GM23338 (cell line): Measurements from ENCODE around the gene NFATC1. TPM values are rescaled to one million over a fixed set of nuclear protein-coding genes. Genes with fewer than 3 reads are reported as not detected.

Experiments used
- ATAC-seq: fragments of 200-7000 bp; cut with Tn5 transposase; 3 replicates; pipeline ENCODE4 v1.9.1; 2020
- DNase-seq: peaks from one replicate; pipeline ENCODE4 v3.0.0-alpha.2; 2015; ENCODE audit warnings: low spot score
- H2AFZ ChIP-seq: fragments of 200-600 bp; sonication (generic); 2 replicates; pipeline ENCODE4 v1.8.0; 2016; ENCODE audit warnings: antibody characterized with exemption, mild to moderate bottlenecking, moderate library complexity
- H3F3A ChIP-seq: fragments of 200-600 bp; sonication (generic); replicated peaks from 2 replicates; pipeline ENCODE4 v1.8.0; 2017; ENCODE audit warnings: antibody characterized with exemption, mixed run types, low read depth
- H3K27ac ChIP-seq: fragments of 200-600 bp; sonication (generic); 2 replicates; pipeline ENCODE4 v1.6.1; 2016; ENCODE audit warnings: low read depth
- H3K27me3 ChIP-seq: fragments of 200-600 bp; sonication (generic); 2 replicates; pipeline ENCODE4 v1.8.0; 2016; ENCODE audit warnings: mild to moderate bottlenecking, mixed run types, moderate library complexity; ENCODE audit not compliant: insufficient read depth
- H3K36me3 ChIP-seq: fragments of 200-600 bp; sonication (generic); 2 replicates; pipeline ENCODE4 v1.8.0; 2016; ENCODE audit warnings: mild to moderate bottlenecking; ENCODE audit not compliant: insufficient read depth
- H3K4me1 ChIP-seq: fragments of 200-600 bp; sonication (generic); 2 replicates; pipeline ENCODE4 v1.8.0; 2016; ENCODE audit warnings: mild to moderate bottlenecking, moderate library complexity; ENCODE audit not compliant: insufficient read depth
- H3K4me2 ChIP-seq: fragments of 200-600 bp; sonication (generic); 2 replicates; pipeline ENCODE4 v1.7.1; 2017; ENCODE audit warnings: mixed run types
- H3K4me3 ChIP-seq: fragments of 200-600 bp; sonication (generic); 2 replicates; pipeline ENCODE4 v1.6.1; 2016; ENCODE audit warnings: mixed run types
- H3K79me2 ChIP-seq: fragments of 200-600 bp; sonication (generic); replicated peaks from 2 replicates; pipeline ENCODE4 v1.8.0; 2017; ENCODE audit warnings: mild to moderate bottlenecking; ENCODE audit not compliant: insufficient read depth
- H3K9me2 ChIP-seq: fragments of 200-600 bp; sonication (generic); 2 replicates; pipeline ENCODE4 v1.8.0; 2017; ENCODE audit not compliant: insufficient read depth
- H4K20me1 ChIP-seq: fragments of 200-600 bp; sonication (generic); replicated peaks from 2 replicates; pipeline ENCODE4 v1.8.0; 2017; ENCODE audit warnings: mild to moderate bottlenecking; ENCODE audit not compliant: insufficient read depth
- H3K27ac Mint-ChIP-seq: 2 replicates; pipeline ENCODE4 v1.8.0; 2020; ENCODE audit warnings: inconsistent platforms, mild to moderate bottlenecking, moderate library complexity, mixed read lengths
- H3K27me3 Mint-ChIP-seq: 3 replicates; pipeline ENCODE4 v1.8.0; 2022; ENCODE audit warnings: low read depth, mild to moderate bottlenecking, moderate library complexity, mixed read lengths, inconsistent platforms; ENCODE audit not compliant: insufficient read depth, poor library complexity
- H3K36me3 Mint-ChIP-seq: 3 replicates; pipeline ENCODE4 v1.8.0; 2021; ENCODE audit warnings: low read depth, mild to moderate bottlenecking, inconsistent platforms, moderate library complexity, mixed read lengths
- H3K4me1 Mint-ChIP-seq: 3 replicates; pipeline ENCODE4 v1.8.0; 2020; ENCODE audit warnings: mild to moderate bottlenecking, inconsistent platforms, mixed read lengths
- H3K4me3 Mint-ChIP-seq: 3 replicates; pipeline ENCODE4 v1.8.0; 2021; ENCODE audit warnings: moderate library complexity, mild to moderate bottlenecking, inconsistent platforms, mixed read lengths
- H3K9me3 Mint-ChIP-seq: 3 replicates; pipeline ENCODE4 v1.8.0; 2020; ENCODE audit warnings: moderate library complexity, mild to moderate bottlenecking, inconsistent platforms, mixed read lengths
- ETS1 ChIP-seq: IDR thresholded peaks from 2 replicates; pipeline ENCODE4 v1.6.1; 2016; ENCODE audit warnings: antibody characterized with exemption
- EZH2 ChIP-seq: fragments of 200-600 bp; sonication (generic); IDR thresholded peaks from one replicate; pipeline ENCODE4 v1.8.0; 2017; ENCODE audit warnings: antibody characterized with exemption, mild to moderate bottlenecking, low read depth; ENCODE audit not compliant: unreplicated experiment
- EZH2phosphoT487 ChIP-seq: fragments of 200-600 bp; sonication (generic); IDR thresholded peaks from one replicate; pipeline ENCODE4 v1.8.1; 2018; ENCODE audit warnings: antibody characterized with exemption; ENCODE audit not compliant: unreplicated experiment
- JUNB ChIP-seq: IDR thresholded peaks from one replicate; pipeline ENCODE4 v1.6.1; 2016; ENCODE audit warnings: antibody characterized with exemption; ENCODE audit not compliant: unreplicated experiment
- ZNF331 ChIP-seq: fragments of 250-450 bp; sonication (Bioruptor Pico); IDR thresholded peaks from 2 replicates; pipeline ENCODE4 v1.5.0; 2020; ENCODE audit warnings: low read depth, mild to moderate bottlenecking, moderate library complexity
- ZNF462 ChIP-seq: fragments of 250-450 bp; sonication (Bioruptor Pico); IDR thresholded peaks from 2 replicates; pipeline ENCODE4 v1.5.0; 2020; ENCODE audit warnings: mild to moderate bottlenecking, moderate library complexity
- polyA plus RNA-seq: library from polyadenylated mRNA; unstranded; fragments of >200 nt; fragmentation: Nextera tagmentation; extraction: Ambion mirVana; gene quantifications from 2 replicates; pipeline ENCODE4 v1.2.1, GENCODE V29; 2016
- total RNA-seq: library from RNA; depleted of rRNA; stranded (reverse); fragments of >200 nt; shearing (Covaris generic); gene quantifications from 2 replicates; pipeline ENCODE4 v1.2.3, GENCODE V29; 2014

The NFATC1 gene
- total and polyA plus RNA-seq, 2 experiments from 2014 or later = 3.9 to 6.4 TPM

- no peak for TF ChIP-seq ZNF331 (CRISPR knock-in tag)
Observed at GRCh38 chr18:79405019-79405780, 9.5 kb downstream of the NFATC1 start (continued).

- no peak overlapping the region for H3K27ac ChIP-seq
- DNase-seq = no peak
- H3K9me2 ChIP-seq = 0 out of 2 replicates have a peak, but pooled peaks cover 4% of the 10 kb centered on the region
- 0 out of 2 replicates have a peak overlapping the region, but pooled peaks have one; percentile 17 for H3K27ac Mint-ChIP-seq
- H3K79me2 ChIP-seq = no peaks in the 10 kb centered on the region
- H3F3A ChIP-seq = 0 out of 2 replicates have a peak, but pooled peaks cover 8% of the 10 kb centered on the region
- peaks cover 13% of the 10 kb centered on the region for H3K27me3 Mint-ChIP-seq
- no peaks in the 10 kb centered on the region for H4K20me1 ChIP-seq
- H3K4me2 ChIP-seq = no peak overlapping the region
- no peak overlapping the region for H3K4me3 Mint-ChIP-seq
- H3K4me3 ChIP-seq = no peak overlapping the region
- H3K36me3 Mint-ChIP-seq = no peaks in the 10 kb centered on the region
- 0 out of 2 replicates have a peak, but pooled peaks cover 7% of the 10 kb centered on the region for H3K4me1 ChIP-seq
- no peak for TF ChIP-seq EZH2phosphoT487
- TF ChIP-seq JUNB = no peak
- no peak for TF ChIP-seq ETS1
- no peak for TF ChIP-seq EZH2
- TF ChIP-seq ZNF462 = no peak
- ATAC-seq = no peak
- H3K36me3 ChIP-seq = no peaks in the 10 kb centered on the region
- H2AFZ ChIP-seq = no peak overlapping the region
- peaks cover 3% of the 10 kb centered on the region; the same call in 1 of the 3 replicates for H3K9me3 Mint-ChIP-seq
- no peaks in the 10 kb centered on the region for H3K27me3 ChIP-seq
- H3K4me1 Mint-ChIP-seq = peaks cover 23% of the 10 kb centered on the region
Observed at GRCh38 chr18:79405781-79406575, 10.2 kb downstream of the NFATC1 start.
